ENCODE results near the gene TNFSF4. TPM values are rescaled to one million over a fixed set of nuclear protein-coding genes. Genes with fewer than 3 reads are reported as not detected.

Gene TNFSF4
- total and polyA plus RNA-seq, 2 of the 13 experiments (the other 11 are each of a cell fraction or from before 2014, with no cell fraction given), result 2.4 to 7.9 TPM

- TF ChIP-seq ZNF232 (CRISPR knock-in tag; IDR thresholded peaks at IDR 0.05; ENCODE audit: borderline replicate concordance) (0 out of 2 replicates have a peak, but pooled peaks have one; percentile 48), NKX3-1 (CRISPR knock-in tag; IDR thresholded peaks at IDR 0.05) (0 out of 2 replicates have a peak, but pooled peaks have one; percentile 29), ZFYVE20 (CRISPR knock-in tag; IDR thresholded peaks at IDR 0.05; ENCODE audit: borderline replicate concordance, low read depth) (no peak), MTF2 (CRISPR knock-in tag; IDR thresholded peaks at IDR 0.05; ENCODE audit: borderline replicate concordance) (no peak), NR2C2 (CRISPR knock-in tag; IDR thresholded peaks at IDR 0.05; ENCODE audit: borderline replicate concordance) (no peak), CHD2 (IDR thresholded peaks at IDR 0.05; ENCODE audit: low read depth, low read length) (no peak), PITX1 (CRISPR knock-in tag; IDR thresholded peaks at IDR 0.05) (no peak), SMYD3 (CRISPR knock-in tag; IDR thresholded peaks at IDR 0.05) (no peak; the same call in 1 of the 2 replicates), ZKSCAN8 (CRISPR knock-in tag; IDR thresholded peaks at IDR 0.05; ENCODE audit: borderline replicate concordance) (0 out of 2 replicates have a peak, but pooled peaks have one; percentile 34), MIER3 (CRISPR knock-in tag; IDR thresholded peaks at IDR 0.05; ENCODE audit: borderline replicate concordance) (peak; percentile 64; the same call in 1 of the 2 replicates), ELF3 (CRISPR knock-in tag; IDR thresholded peaks at IDR 0.05) (peak; percentile 78), ARHGAP35 (CRISPR knock-in tag; IDR thresholded peaks at IDR 0.05; ENCODE audit: borderline replicate concordance) (no peak), TCF12 (IDR thresholded peaks at IDR 0.05) (no peak), TCF12 (CRISPR knock-in tag; IDR thresholded peaks at IDR 0.05) (0 out of 2 replicates have a peak, but pooled peaks have one; percentile 19), ZBTB25 (CRISPR knock-in tag; IDR thresholded peaks at IDR 0.05) (no peak; the same call in 1 of the 2 replicates), ZNF576 (CRISPR knock-in tag; IDR thresholded peaks at IDR 0.05) (no peak), SAFB2 (CRISPR knock-in tag; IDR thresholded peaks at IDR 0.05; ENCODE audit: borderline replicate concordance, low read depth) (no peak), HOXA5 (CRISPR knock-in tag; IDR thresholded peaks at IDR 0.05) (peak; percentile 85; the same call in 1 of the 2 replicates), SSRP1 (CRISPR knock-in tag; IDR thresholded peaks at IDR 0.05) (no peak), FOXM1 (CRISPR knock-in tag; IDR thresholded peaks at IDR 0.05) (no peak), IKZF1 (IDR thresholded peaks at IDR 0.05) (no peak), PREB (CRISPR knock-in tag; IDR thresholded peaks at IDR 0.05) (no peak), JDP2 (CRISPR knock-in tag; IDR thresholded peaks at IDR 0.05; ENCODE audit: borderline replicate concordance) (no peak), ZBTB7B (CRISPR knock-in tag; IDR thresholded peaks at IDR 0.05) (no peak), SP1 (IDR thresholded peaks at IDR 0.05) (no peak), SP1 (CRISPR knock-in tag; IDR thresholded peaks at IDR 0.05) (no peak), ZIK1 (CRISPR knock-in tag; IDR thresholded peaks at IDR 0.05; ENCODE audit: borderline replicate concordance, low read depth) (no peak), CREB3 (CRISPR knock-in tag; IDR thresholded peaks at IDR 0.05) (no peak)
Measured at GRCh38 chr1:173190101-173190936, 16.8 kb downstream of the TNFSF4 start (continued).

Data from HepG2 (cell line).